ENCODE results near the gene MOB3B.

- no peak for TF ChIP-seq POLR2AphosphoS5 (IDR thresholded peaks at IDR 0.05; ENCODE audit: low read depth, low read length)
- TF ChIP-seq, protein P1, sequence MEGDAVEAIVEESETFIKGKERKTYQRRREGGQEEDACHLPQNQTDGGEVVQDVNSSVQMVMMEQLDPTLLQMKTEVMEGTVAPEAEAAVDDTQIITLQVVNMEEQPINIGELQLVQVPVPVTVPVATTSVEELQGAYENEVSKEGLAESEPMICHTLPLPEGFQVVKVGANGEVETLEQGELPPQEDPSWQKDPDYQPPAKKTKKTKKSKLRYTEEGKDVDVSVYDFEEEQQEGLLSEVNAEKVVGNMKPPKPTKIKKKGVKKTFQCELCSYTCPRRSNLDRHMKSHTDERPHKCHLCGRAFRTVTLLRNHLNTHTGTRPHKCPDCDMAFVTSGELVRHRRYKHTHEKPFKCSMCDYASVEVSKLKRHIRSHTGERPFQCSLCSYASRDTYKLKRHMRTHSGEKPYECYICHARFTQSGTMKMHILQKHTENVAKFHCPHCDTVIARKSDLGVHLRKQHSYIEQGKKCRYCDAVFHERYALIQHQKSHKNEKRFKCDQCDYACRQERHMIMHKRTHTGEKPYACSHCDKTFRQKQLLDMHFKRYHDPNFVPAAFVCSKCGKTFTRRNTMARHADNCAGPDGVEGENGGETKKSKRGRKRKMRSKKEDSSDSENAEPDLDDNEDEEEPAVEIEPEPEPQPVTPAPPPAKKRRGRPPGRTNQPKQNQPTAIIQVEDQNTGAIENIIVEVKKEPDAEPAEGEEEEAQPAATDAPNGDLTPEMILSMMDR (IDR thresholded peaks at IDR 0.05) = no peak
- TF ChIP-seq TCF7L2 (IDR thresholded peaks at IDR 0.05; ENCODE audit: low read depth, low read length) = no peak
- TF ChIP-seq REST (IDR thresholded peaks at IDR 0.05; ENCODE audit: insufficient read depth in 1 of 2, low read depth in 2 of 2, low read length in 1 of 2) = no peak
Observed at GRCh38 chr9:27369591-27369990, 160.0 kb downstream of the MOB3B start.

All from Panc1 (cell line).